HepG2 (cell line): ENCODE data around the gene CCDC97. TPM values are rescaled to one million over a fixed set of nuclear protein-coding genes. Genes with fewer than 3 reads are reported as not detected.

ENCODE experiments used
- ARNTL ChIP-seq: sonication (generic); formaldehyde crosslinking; IDR thresholded peaks from 2 replicates; pipeline ENCODE4 v1.4.0; 2020; ENCODE audit warnings: mild to moderate bottlenecking, missing genetic modification reagents
- FOSL1 ChIP-seq: sonication (generic); formaldehyde crosslinking; IDR thresholded peaks from 2 replicates; pipeline ENCODE4 v1.9.0; 2021; ENCODE audit warnings: missing genetic modification reagents, borderline replicate concordance
- HMG20B ChIP-seq: conservative IDR thresholded peaks from 2 replicates; pipeline ENCODE4 v1.6.1; 2016; ENCODE audit warnings: missing genetic modification reagents, missing compliant biosample characterization
- MED1 ChIP-seq: sonication (generic); formaldehyde crosslinking; IDR thresholded peaks from 2 replicates; pipeline ENCODE4 v1.4.0; 2020; ENCODE audit warnings: missing genetic modification reagents
- MEIS1 ChIP-seq: sonication (generic); formaldehyde crosslinking; IDR thresholded peaks from 2 replicates; pipeline ENCODE4 v1.9.0; 2021; ENCODE audit warnings: mild to moderate bottlenecking, missing genetic modification reagents, moderate library complexity, borderline replicate concordance
- MXD3 ChIP-seq: IDR thresholded peaks from 2 replicates; pipeline ENCODE4 v1.6.1; 2016; ENCODE audit warnings: mild to moderate bottlenecking, missing biosample characterization, missing genetic modification reagents
- NFKB2 ChIP-seq: sonication (generic); formaldehyde crosslinking; IDR thresholded peaks from 2 replicates; pipeline ENCODE4 v1.4.0; 2020; ENCODE audit warnings: missing genetic modification reagents, borderline replicate concordance
- POLR2AphosphoS5 ChIP-seq: IDR thresholded peaks from 2 replicates; pipeline ENCODE4 v1.6.1; 2012; ENCODE audit warnings: low read depth, low read length
- RCOR2 ChIP-seq: IDR thresholded peaks from 2 replicates; pipeline ENCODE4 v1.6.1; 2016; ENCODE audit warnings: missing biosample characterization, missing genetic modification reagents
- SAFB2 ChIP-seq: sonication (generic); formaldehyde crosslinking; IDR thresholded peaks from 2 replicates; pipeline ENCODE4 v1.5.1; 2020; ENCODE audit warnings: missing genetic modification reagents, low read depth, mild to moderate bottlenecking, borderline replicate concordance
- SIN3B ChIP-seq: fragments of 150-350 bp; IDR thresholded peaks from 2 replicates; pipeline ENCODE4 v1.6.1; 2014; ENCODE audit warnings: low read length
- SIX1 ChIP-seq: sonication (generic); formaldehyde crosslinking; IDR thresholded peaks from 2 replicates; pipeline ENCODE4 v1.4.0; 2020; ENCODE audit warnings: missing genetic modification reagents, borderline replicate concordance
- SOX5 ChIP-seq: IDR thresholded peaks from 2 replicates; pipeline ENCODE4 v1.6.1; 2016; ENCODE audit warnings: borderline replicate concordance
- SRF ChIP-seq: IDR thresholded peaks from 2 replicates; pipeline ENCODE4 v1.6.1; 2011; ENCODE audit warnings: mild to moderate bottlenecking, low read depth, low read length, moderate library complexity
- ZGPAT ChIP-seq: IDR thresholded peaks from 2 replicates; pipeline ENCODE4 v1.6.1; 2016; ENCODE audit warnings: mild to moderate bottlenecking
- ZNF143 ChIP-seq: sonication (generic); formaldehyde crosslinking; IDR thresholded peaks from 2 replicates; pipeline ENCODE4 v1.4.0; 2020; ENCODE audit warnings: missing genetic modification reagents
- ZNF234 ChIP-seq: sonication (generic); formaldehyde crosslinking; conservative IDR thresholded peaks from 2 replicates; pipeline ENCODE4 v1.5.1; 2020; ENCODE audit warnings: mild to moderate bottlenecking, missing genetic modification reagents
- ZNF598 ChIP-seq: sonication (generic); formaldehyde crosslinking; IDR thresholded peaks from 2 replicates; pipeline ENCODE4 v1.5.1; 2020; ENCODE audit warnings: mild to moderate bottlenecking, missing genetic modification reagents, borderline replicate concordance
- ZNF614 ChIP-seq: IDR thresholded peaks from 2 replicates; pipeline ENCODE4 v1.6.1; 2018; ENCODE audit warnings: missing biosample characterization, missing genetic modification reagents, inconsistent platforms, borderline replicate concordance
- ZNF83 ChIP-seq: sonication (generic); formaldehyde crosslinking; IDR thresholded peaks from 2 replicates; pipeline ENCODE4 v1.4.0; 2020; ENCODE audit warnings: missing genetic modification reagents, mild to moderate bottlenecking, borderline replicate concordance
- polyA plus RNA-seq, 8 experiments: library from polyadenylated mRNA; depleted of rRNA in 3 of 8; stranded (reverse) in 7 of 8; unstranded in 1 of 8; fragments of >200 nt; fragmentation: Illumina TruSeq in 4 of 8; extraction: Trizol in 4 of 8; gene quantifications; 2 replicates each; pipeline versions ENCODE4 v1.2.1 to v1.2.3, GENCODE V29; 2011 to 2016; ENCODE audit warnings: low read depth in 4 of 8, missing spikeins in 1 of 8, mixed read lengths in 1 of 8; ENCODE audit not compliant: insufficient read depth in 1 of 8
- total RNA-seq, 5 experiments: library from RNA; depleted of rRNA; stranded (reverse); fragments of >200 nt; fragmentation: Illumina TruSeq; extraction: Trizol; gene quantifications; 2 replicates each; pipeline ENCODE4 v1.2.3, GENCODE V29; 2016; ENCODE audit warnings: low read depth in 1 of 5
- TF ChIP-seq, protein P1 (sequence below): fragments of 450-650 bp; IDR thresholded peaks from 2 replicates; pipeline ENCODE4 v1.6.1; 2017

The CCDC97 gene
- total and polyA plus RNA-seq, 2 of the 13 experiments (the other 11 are each of a cell fraction or from before 2014, with no cell fraction given) = 6.2 to 7.3 TPM

DNA sequence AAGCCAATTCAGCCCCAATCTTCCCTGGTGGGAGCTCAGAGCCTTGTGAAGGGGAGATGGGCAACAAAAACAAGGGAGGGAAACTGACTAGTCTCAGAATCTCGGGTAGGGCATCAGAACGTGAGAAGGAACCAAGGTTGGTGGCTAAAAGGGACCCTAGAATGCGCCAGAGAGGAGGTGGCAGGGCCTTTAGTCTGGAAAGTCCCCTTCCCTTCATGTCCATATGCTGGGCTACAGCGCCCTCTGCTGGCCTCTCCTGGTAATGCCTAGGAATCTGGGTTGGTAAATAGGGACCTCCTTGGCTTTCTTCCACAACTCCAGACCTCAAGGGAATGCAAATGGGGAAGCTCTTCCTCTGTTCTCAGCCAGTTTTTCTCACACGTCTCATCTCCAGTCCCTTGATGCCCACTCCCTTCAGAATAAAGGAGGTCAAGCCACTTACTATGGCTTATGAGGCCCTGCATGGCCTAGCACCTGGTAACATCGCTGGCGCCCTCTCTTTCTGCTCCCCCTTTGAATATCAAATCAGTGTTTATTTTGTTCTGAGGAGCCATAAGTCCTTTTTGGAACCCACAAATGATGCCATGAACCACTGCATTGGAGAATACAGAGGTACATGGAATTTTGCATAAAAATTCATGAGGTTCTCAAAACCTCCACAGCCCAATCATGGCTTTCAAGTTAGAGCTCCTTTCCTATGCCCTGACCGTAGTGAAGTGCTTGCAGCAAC is 1.4 kb upstream of the CCDC97 start (continued):
- TF ChIP-seq SAFB2 (CRISPR knock-in tag) = no peak
- no peak for TF ChIP-seq HMG20B
- TF ChIP-seq MXD3 (CRISPR knock-in tag) = no peak
- TF ChIP-seq FOSL1 (CRISPR knock-in tag) = no peak
- no peak for TF ChIP-seq ZNF234 (CRISPR knock-in tag)
- TF ChIP-seq ZGPAT (CRISPR knock-in tag) = peak; percentile 34; the same call in 1 of the 2 replicates
- TF ChIP-seq POLR2AphosphoS5 = peak; percentile 44
- no peak for TF ChIP-seq ZNF83 (CRISPR knock-in tag)
- no peak for TF ChIP-seq SIX1 (CRISPR knock-in tag)
- TF ChIP-seq, protein P1, sequence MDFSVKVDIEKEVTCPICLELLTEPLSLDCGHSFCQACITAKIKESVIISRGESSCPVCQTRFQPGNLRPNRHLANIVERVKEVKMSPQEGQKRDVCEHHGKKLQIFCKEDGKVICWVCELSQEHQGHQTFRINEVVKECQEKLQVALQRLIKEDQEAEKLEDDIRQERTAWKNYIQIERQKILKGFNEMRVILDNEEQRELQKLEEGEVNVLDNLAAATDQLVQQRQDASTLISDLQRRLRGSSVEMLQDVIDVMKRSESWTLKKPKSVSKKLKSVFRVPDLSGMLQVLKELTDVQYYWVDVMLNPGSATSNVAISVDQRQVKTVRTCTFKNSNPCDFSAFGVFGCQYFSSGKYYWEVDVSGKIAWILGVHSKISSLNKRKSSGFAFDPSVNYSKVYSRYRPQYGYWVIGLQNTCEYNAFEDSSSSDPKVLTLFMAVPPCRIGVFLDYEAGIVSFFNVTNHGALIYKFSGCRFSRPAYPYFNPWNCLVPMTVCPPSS = no peak
- no peak for TF ChIP-seq ZNF614 (CRISPR knock-in tag)
- TF ChIP-seq ZNF598 (CRISPR knock-in tag) = no peak
- TF ChIP-seq ZNF143 (CRISPR knock-in tag) = no peak
- 0 out of 2 replicates have a peak, but pooled peaks have one; percentile 6 for TF ChIP-seq SOX5 (CRISPR knock-in tag)
- TF ChIP-seq SRF = no peak
- TF ChIP-seq ARNTL (CRISPR knock-in tag) = no peak
- TF ChIP-seq MEIS1 (CRISPR knock-in tag) = 0 out of 2 replicates have a peak, but pooled peaks have one; percentile 28
- no peak for TF ChIP-seq RCOR2 (CRISPR knock-in tag)
- TF ChIP-seq NFKB2 (CRISPR knock-in tag) = no peak
- TF ChIP-seq MED1 = no peak
- no peak for TF ChIP-seq SIN3B
